IMR-90 (cell line): Measurements from ENCODE around the gene TGDS. TPM values are rescaled to one million over a fixed set of nuclear protein-coding genes. Genes with fewer than 3 reads are reported as not detected.

ENCODE experiments used
- ATAC-seq: fragments of 200-7000 bp; cut with Tn5 transposase; 2 replicates; pipeline ENCODE4 v1.9.1; 2020; ENCODE audit warnings: low read depth, mild to moderate bottlenecking, moderate library complexity
- BruUV-seq: library from RNA; stranded (reverse); fragments of 400-500 nt; replicated peaks from 2 replicates; lab custom pipeline; 2021; lab: Mats Ljungman, UMichigan
- CTCF ChIA-PET: fragments of 300-600 bp; formaldehyde crosslinking; extraction: SDS; loops from one replicate; lab custom pipeline; 2021; ENCODE audit warnings: antibody characterized with exemption; lab: Yijun Ruan, JAX
- POLR2A ChIA-PET: fragments of 300-600 bp; sonication (Branson Sonifier 250); formaldehyde crosslinking; loops from one replicate; lab custom pipeline; 2022; ENCODE audit warnings: antibody characterized with exemption; ENCODE audit not compliant: unreplicated experiment; lab: Charles Lee
- DNase-seq: peaks from one replicate; pipeline ENCODE4 v3.0.0; 2013
- H2AFZ ChIP-seq: replicated peaks from 2 replicates; pipeline ENCODE3; 2013; ENCODE audit warnings: low read length, mild to moderate bottlenecking; ENCODE audit not compliant: poor library complexity
- H2AK5ac ChIP-seq: 2 replicates; pipeline ENCODE4 v1.6.1; 2013; ENCODE audit warnings: low read depth, low read length, inconsistent platforms
- H2AK9ac ChIP-seq: replicated peaks from 2 replicates; pipeline ENCODE3; 2013; ENCODE audit warnings: mild to moderate bottlenecking, low read depth, low read length, moderate library complexity; ENCODE audit not compliant: poor library complexity
- H2BK120ac ChIP-seq: 2 replicates; pipeline ENCODE4 v1.6.1; 2013; ENCODE audit warnings: low read depth, low read length, inconsistent platforms
- H2BK15ac ChIP-seq: 3 replicates; pipeline ENCODE4 v1.6.1; 2013; ENCODE audit warnings: low read depth, low read length, inconsistent platforms
- H2BK20ac ChIP-seq: 2 replicates; pipeline ENCODE4 v1.6.1; 2013; ENCODE audit warnings: low read depth, mild to moderate bottlenecking, inconsistent platforms, low read length, moderate library complexity
- H2BK5ac ChIP-seq: 2 replicates; pipeline ENCODE4 v1.6.1; 2013; ENCODE audit warnings: mild to moderate bottlenecking, low read depth, low read length, inconsistent platforms; ENCODE audit not compliant: poor library complexity, severe bottlenecking
- H3K14ac ChIP-seq: replicated peaks from 2 replicates; pipeline ENCODE4 v1.6.1; 2013; ENCODE audit warnings: low read depth, low read length, inconsistent platforms
- H3K18ac ChIP-seq: 2 replicates; pipeline ENCODE4 v1.6.1; 2013; ENCODE audit warnings: low read depth, low read length, control low read depth
- H3K23ac ChIP-seq: 2 replicates; pipeline ENCODE4 v1.6.1; 2013; ENCODE audit warnings: low read depth, low read length, inconsistent platforms
- H3K27ac ChIP-seq: 2 replicates; pipeline ENCODE4 v1.5.1; 2013; ENCODE audit warnings: mild to moderate bottlenecking, control low read depth, low read length; ENCODE audit not compliant: insufficient read depth
- H3K27me3 ChIP-seq: 2 replicates; pipeline ENCODE4 v1.6.1; 2013; ENCODE audit warnings: low read length; ENCODE audit not compliant: control insufficient read depth, insufficient read depth
- H3K36me3 ChIP-seq: 2 replicates; pipeline ENCODE4 v1.6.1; 2013; ENCODE audit warnings: low read length, mixed read lengths; ENCODE audit not compliant: control insufficient read depth, insufficient read depth
- H3K4ac ChIP-seq: 2 replicates; pipeline ENCODE4 v1.6.1; 2013; ENCODE audit warnings: low read depth, low read length, inconsistent platforms
- H3K4me1 ChIP-seq: 2 replicates; pipeline ENCODE4 v1.6.1; 2013; ENCODE audit warnings: low read length, mixed read lengths; ENCODE audit not compliant: control insufficient read depth, insufficient read depth
- H3K4me2 ChIP-seq: 2 replicates; pipeline ENCODE4 v1.6.1; 2013; ENCODE audit warnings: low read depth, mild to moderate bottlenecking, control low read depth, low read length, moderate library complexity
- H3K4me3 ChIP-seq: 2 replicates; pipeline ENCODE4 v1.5.1; 2013; ENCODE audit warnings: low read depth, mild to moderate bottlenecking, control low read depth, low read length, moderate library complexity; ENCODE audit not compliant: insufficient read depth
- H3K56ac ChIP-seq: 2 replicates; pipeline ENCODE4 v1.6.1; 2013; ENCODE audit warnings: low read length, inconsistent platforms; ENCODE audit not compliant: insufficient read depth; ENCODE audit errors: extremely low read depth
- H3K79me1 ChIP-seq, 2 experiments: 2 replicates each; pipeline ENCODE4 v1.6.1; 2013; ENCODE audit warnings: low read length in 2 of 2, inconsistent platforms in 1 of 2, low read depth in 1 of 2
- H3K9ac ChIP-seq: 2 replicates; pipeline ENCODE4 v1.6.1; 2013; ENCODE audit warnings: low read depth, low read length, control low read depth
- H3K9me1 ChIP-seq: 2 replicates; pipeline ENCODE4 v1.6.1; 2013; ENCODE audit warnings: low read length, inconsistent platforms; ENCODE audit not compliant: insufficient read depth
- H3K9me3 ChIP-seq: 2 replicates; pipeline ENCODE4 v1.6.1; 2013; ENCODE audit warnings: low read length; ENCODE audit not compliant: control insufficient read depth, insufficient read depth
- H4K20me1 ChIP-seq: 2 replicates; pipeline ENCODE4 v1.6.1; 2013; ENCODE audit warnings: low read length, inconsistent platforms; ENCODE audit not compliant: insufficient read depth
- H4K5ac ChIP-seq: 2 replicates; pipeline ENCODE4 v1.6.1; 2013; ENCODE audit warnings: mild to moderate bottlenecking, low read depth, low read length, control low read depth
- H4K8ac ChIP-seq, 2 experiments: 2 replicates each; pipeline ENCODE4 v1.6.1; 2013; ENCODE audit warnings: low read depth in 2 of 2, low read length in 2 of 2, control low read depth in 1 of 2, inconsistent platforms in 1 of 2
- H4K91ac ChIP-seq: 2 replicates; pipeline ENCODE4 v1.6.1; 2013; ENCODE audit warnings: low read depth, low read length, inconsistent platforms; ENCODE audit not compliant: insufficient read depth
- BHLHE40 ChIP-seq: fragments of 150-350 bp; IDR thresholded peaks from 2 replicates; pipeline ENCODE4 v1.6.1; 2016; ENCODE audit warnings: mild to moderate bottlenecking, low read depth, low read length
- CEBPB ChIP-seq: IDR thresholded peaks from 2 replicates; pipeline ENCODE4 v1.6.1; 2012; ENCODE audit warnings: low read depth, low read length, improper control_type of control experiment
- CHD1 ChIP-seq: IDR thresholded peaks from 2 replicates; pipeline ENCODE4 v1.6.1; 2012; ENCODE audit warnings: low read depth, low read length, improper control_type of control experiment
- CTCF ChIP-seq: conservative IDR thresholded peaks from 2 replicates; pipeline ENCODE4 v1.5.1; 2012; ENCODE audit warnings: mild to moderate bottlenecking, low read depth, low read length, improper control_type of control experiment
- ELK1 ChIP-seq: fragments of 150-350 bp; IDR thresholded peaks from 2 replicates; pipeline ENCODE4 v1.6.1; 2016; ENCODE audit warnings: low read depth, mild to moderate bottlenecking, low read length, moderate library complexity, borderline replicate concordance
- FOS ChIP-seq: fragments of 150-350 bp; IDR thresholded peaks from 2 replicates; pipeline ENCODE4 v1.6.1; 2016; ENCODE audit warnings: low read depth, low read length
- MAFK ChIP-seq: IDR thresholded peaks from 2 replicates; pipeline ENCODE4 v1.6.1; 2012; ENCODE audit warnings: low read depth, low read length, improper control_type of control experiment
- MAZ ChIP-seq: IDR thresholded peaks from 2 replicates; pipeline ENCODE4 v1.6.1; 2012; ENCODE audit warnings: low read depth, mild to moderate bottlenecking, low read length, improper control_type of control experiment, moderate library complexity, borderline replicate concordance
- MXI1 ChIP-seq: IDR thresholded peaks from 2 replicates; pipeline ENCODE4 v1.6.1; 2012; ENCODE audit warnings: low read depth, mild to moderate bottlenecking, low read length, moderate library complexity, borderline replicate concordance
- NFE2L2 ChIP-seq: fragments of 150-350 bp; IDR thresholded peaks from 2 replicates; pipeline ENCODE4 v1.6.1; 2016; ENCODE audit warnings: low read depth, mild to moderate bottlenecking, low read length
- POLR2A ChIP-seq: IDR thresholded peaks from 2 replicates; pipeline ENCODE4 v1.6.1; 2012; ENCODE audit warnings: mild to moderate bottlenecking, low read depth, low read length
- RAD21 ChIP-seq: IDR thresholded peaks from 2 replicates; pipeline ENCODE4 v1.6.1; 2012; ENCODE audit warnings: low read length, improper control_type of control experiment
- RCOR1 ChIP-seq: IDR thresholded peaks from 2 replicates; pipeline ENCODE4 v1.6.1; 2012; ENCODE audit warnings: mild to moderate bottlenecking, low read length, improper control_type of control experiment; ENCODE audit not compliant: insufficient replicate concordance
- RFX5 ChIP-seq: IDR thresholded peaks from 2 replicates; pipeline ENCODE4 v1.8.0; 2012; ENCODE audit warnings: low read depth, mild to moderate bottlenecking, low read length, moderate library complexity
- SMC3 ChIP-seq: fragments of 150-350 bp; IDR thresholded peaks from 2 replicates; pipeline ENCODE4 v1.6.1; 2016; ENCODE audit warnings: low read depth, mild to moderate bottlenecking, antibody characterized with exemption, low read length, moderate library complexity
- USF2 ChIP-seq: fragments of 150-350 bp; IDR thresholded peaks from 2 replicates; pipeline ENCODE4 v1.6.1; 2017; ENCODE audit warnings: mild to moderate bottlenecking, antibody characterized with exemption, low read length, low read depth
- WGBS, 2 experiments: methylation state at CpG; one replicate each; pipeline versions ENCODE4 v1.1.5 to v1.1.7; 2013; ENCODE audit warnings: missing lambda C conversion rate in 2 of 2; ENCODE audit not compliant: insufficient read length in 1 of 2; ENCODE audit errors: extremely low coverage in 2 of 2; 5-methylcytosine and 5-hydroxymethylcytosine counted together
- dilution Hi-C: fragments of 300-500 bp; cut with HindIII; formaldehyde crosslinking; loops from one replicate; pipeline ENCODE4 v1.14.3; 2018; ENCODE audit warnings: low sequenced_read_pairs; ENCODE audit not compliant: unreplicated experiment
- in situ Hi-C: fragments of 300-500 bp; cut with MboI; formaldehyde crosslinking; loops from 3 replicates; pipeline ENCODE4 v1.14.3; 2019; ENCODE audit warnings: low sequenced_read_pairs, inconsistent platforms, mixed read lengths
- intact Hi-C: fragments of 100-400 bp; cut with micrococcal nuclease; formaldehyde crosslinking; loops from 2 replicates; pipeline ENCODE4 v1.10.0; 2022
- polyA plus RNA-seq, 3 experiments: library from polyadenylated mRNA; depleted of rRNA; stranded (reverse); fragments of >200 nt; gene quantifications; 2 replicates each; pipeline ENCODE4 v1.2.3, GENCODE V29; 2012; ENCODE audit warnings: low replicate concordance in 1 of 3
- total RNA-seq: library from RNA; depleted of rRNA; stranded (reverse); fragments of >200 nt; gene quantifications from 2 replicates; pipeline ENCODE4 v1.2.3, GENCODE V29; 2012

TGDS gene
- total and polyA plus RNA-seq, 2 of the 4 experiments (the other 2 are of a cell fraction), result 9.6 to 15.6 TPM

DNA sequence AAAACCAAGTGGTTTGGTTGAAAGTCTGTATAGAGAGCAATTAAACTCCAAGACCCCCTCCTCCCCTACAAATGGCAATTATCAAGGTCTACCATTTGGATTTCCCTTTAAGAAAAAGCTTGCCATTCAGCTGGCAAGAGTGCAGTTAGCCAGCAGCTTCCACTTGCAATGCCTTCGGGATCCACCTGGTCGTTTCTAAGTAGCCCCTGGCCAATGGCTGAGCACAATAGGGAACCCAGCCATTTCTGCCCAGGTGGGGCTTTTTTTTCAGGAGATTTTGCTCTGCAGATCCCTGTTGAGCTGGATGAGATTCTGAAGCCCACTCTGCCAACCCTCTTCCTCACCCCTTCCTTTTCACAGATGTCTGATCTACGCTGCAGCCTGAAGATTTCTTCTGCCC is 26.3 kb downstream of the TGDS start:
- H3K36me3 ChIP-seq, result peaks cover 30% of the 10 kb centered on the region
- no TSS peak for BruUV-seq

More for the DNA sequence above, 26.3 kb downstream of the TGDS start:
- in situ Hi-C loops (no loop called here), dilution Hi-C loops (no loop called here), intact Hi-C loops (no loop called here)
- no peak overlapping the region for H3K9ac ChIP-seq
- no peak overlapping the region for H3K4me2 ChIP-seq
- H3K18ac ChIP-seq, result no peak overlapping the region
- H3K4me1 ChIP-seq, result no peaks in the 10 kb centered on the region
- H3K56ac ChIP-seq, result no peak overlapping the region
- H3K27ac ChIP-seq, result no peak overlapping the region
- H3K4me3 ChIP-seq, result no peak overlapping the region
- no peaks in the 10 kb centered on the region for H4K20me1 ChIP-seq
- no peaks in the 10 kb centered on the region for H3K9me1 ChIP-seq
- no peak overlapping the region for H2BK5ac ChIP-seq
- no peak overlapping the region for H4K91ac ChIP-seq
- H4K8ac ChIP-seq, result no peak overlapping the region
- ATAC-seq, result no peak
- no peak overlapping the region for H2BK20ac ChIP-seq
- TF ChIP-seq FOS (no peak), CHD1 (no peak), NFE2L2 (no peak), CEBPB (no peak), BHLHE40 (no peak), CTCF (no peak), POLR2A (no peak), RAD21 (no peak), USF2 (no peak), MXI1 (no peak), MAFK (no peak), RCOR1 (no peak), SMC3 (no peak), MAZ (no peak), RFX5 (no peak), ELK1 (no peak)
- no peak overlapping the region for H2BK120ac ChIP-seq
- no peak overlapping the region for H3K4ac ChIP-seq
- no peak overlapping the region for H3K14ac ChIP-seq
- no peak overlapping the region for H2AK9ac ChIP-seq
- H3K79me1 ChIP-seq, result no peaks in the 10 kb centered on the region
- no peaks in the 10 kb centered on the region for H3K27me3 ChIP-seq
- no peak overlapping the region for H2AFZ ChIP-seq
- no peak overlapping the region for H3K23ac ChIP-seq
- CTCF ChIA-PET, result no interaction called here
- no peak overlapping the region for H2BK15ac ChIP-seq
- no peak for DNase-seq
- POLR2A ChIA-PET, result interaction anchor here (0.7 kb wide), 1 partner anchor 26 kb away, joined by 6 read pairs; no protein-coding TSS in a partner anchor
- H3K9me3 ChIP-seq, result no peaks in the 10 kb centered on the region
- no CpG with 5 or more reads among the region's 3 CpGs for WGBS, 2 experiments
- H4K5ac ChIP-seq, result no peak overlapping the region
- H2AK5ac ChIP-seq, result no peak overlapping the region
